ENCODE data around the gene ARHGAP32. TPM values are rescaled to one million over a fixed set of nuclear protein-coding genes. Genes with fewer than 3 reads are reported as not detected.
"Not testable (repeated sequence)": the region's sequence is repeated elsewhere in the genome, so short reads cannot be mapped to it uniquely, and the experiment has no call there.

Gene ARHGAP32
- total RNA-seq, 4 donors from 2014 or later = 10.0 to 53.7 (median 34.1) TPM

DNA sequence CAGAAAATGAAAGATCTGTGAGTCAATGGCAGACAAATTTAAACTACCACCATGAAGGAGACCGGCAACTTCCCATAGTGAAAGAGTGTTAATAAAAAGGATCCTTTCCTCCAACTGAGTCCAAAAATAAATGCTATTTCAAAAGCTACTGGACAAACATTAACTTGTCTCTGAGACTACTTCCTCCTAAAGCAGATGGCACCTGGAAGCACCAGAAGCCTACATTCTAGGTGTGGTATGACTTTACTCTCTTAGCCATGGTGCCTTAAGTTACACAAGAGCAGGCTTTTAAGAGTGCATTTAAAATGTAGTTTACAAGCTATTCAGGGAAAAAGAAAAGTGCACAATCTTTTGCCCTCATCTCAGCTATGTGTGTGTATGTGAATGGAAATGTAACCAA is 2.5 kb downstream of the ARHGAP32 start:
- H3K4me3 ChIP-seq = no peak overlapping the region
- DNase-seq = no peak

DNA sequence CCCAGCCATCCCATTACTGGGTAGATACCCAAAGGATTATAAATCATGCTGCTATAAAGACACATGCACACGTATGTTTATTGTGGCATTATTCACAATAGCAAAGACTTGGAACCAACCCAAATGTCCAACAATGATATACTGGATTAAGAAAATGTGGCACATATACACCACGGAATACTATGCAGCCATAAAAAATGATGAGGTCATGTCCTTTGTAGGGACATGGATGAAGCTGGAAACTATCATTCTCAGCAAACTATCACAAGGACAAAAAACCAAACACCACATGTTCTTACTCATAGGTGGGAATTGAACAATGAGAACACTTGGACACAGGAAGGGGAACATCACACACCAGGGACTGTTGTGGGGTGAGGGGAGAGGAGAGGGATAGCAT is 7.0 kb downstream of the ARHGAP32 start:
- intact Hi-C loops (cut with DNase I; ENCODE audit: low total_unique reads); H3K36me3 ChIP-seq; H3K9me3 ChIP-seq; H3K4me1 ChIP-seq; H3K27ac ChIP-seq; DNase-seq; H3K27me3 ChIP-seq; H3K4me3 ChIP-seq: not testable (repeated sequence)

More for the DNA sequence above, 2.5 kb downstream of the ARHGAP32 start:
- Histone ChIP-seq H3K27ac (no peak overlapping the region), H3K9me3 (peaks cover 0 to 4% of the 10 kb centered on the region in 2 donors), H3K27me3 (no peaks in the 10 kb centered on the region), H3K4me1 (no peaks in the 10 kb centered on the region), H3K36me3 (no peaks in the 10 kb centered on the region)
- intact Hi-C loops (cut with DNase I; ENCODE audit: low total_unique reads) = no loop called here
- TF ChIP-seq, protein P1, sequence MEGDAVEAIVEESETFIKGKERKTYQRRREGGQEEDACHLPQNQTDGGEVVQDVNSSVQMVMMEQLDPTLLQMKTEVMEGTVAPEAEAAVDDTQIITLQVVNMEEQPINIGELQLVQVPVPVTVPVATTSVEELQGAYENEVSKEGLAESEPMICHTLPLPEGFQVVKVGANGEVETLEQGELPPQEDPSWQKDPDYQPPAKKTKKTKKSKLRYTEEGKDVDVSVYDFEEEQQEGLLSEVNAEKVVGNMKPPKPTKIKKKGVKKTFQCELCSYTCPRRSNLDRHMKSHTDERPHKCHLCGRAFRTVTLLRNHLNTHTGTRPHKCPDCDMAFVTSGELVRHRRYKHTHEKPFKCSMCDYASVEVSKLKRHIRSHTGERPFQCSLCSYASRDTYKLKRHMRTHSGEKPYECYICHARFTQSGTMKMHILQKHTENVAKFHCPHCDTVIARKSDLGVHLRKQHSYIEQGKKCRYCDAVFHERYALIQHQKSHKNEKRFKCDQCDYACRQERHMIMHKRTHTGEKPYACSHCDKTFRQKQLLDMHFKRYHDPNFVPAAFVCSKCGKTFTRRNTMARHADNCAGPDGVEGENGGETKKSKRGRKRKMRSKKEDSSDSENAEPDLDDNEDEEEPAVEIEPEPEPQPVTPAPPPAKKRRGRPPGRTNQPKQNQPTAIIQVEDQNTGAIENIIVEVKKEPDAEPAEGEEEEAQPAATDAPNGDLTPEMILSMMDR (IDR thresholded peaks at IDR 0.05) = no peak
- TF ChIP-seq POLR2A (IDR thresholded peaks at IDR 0.05) = no peak

DNA sequence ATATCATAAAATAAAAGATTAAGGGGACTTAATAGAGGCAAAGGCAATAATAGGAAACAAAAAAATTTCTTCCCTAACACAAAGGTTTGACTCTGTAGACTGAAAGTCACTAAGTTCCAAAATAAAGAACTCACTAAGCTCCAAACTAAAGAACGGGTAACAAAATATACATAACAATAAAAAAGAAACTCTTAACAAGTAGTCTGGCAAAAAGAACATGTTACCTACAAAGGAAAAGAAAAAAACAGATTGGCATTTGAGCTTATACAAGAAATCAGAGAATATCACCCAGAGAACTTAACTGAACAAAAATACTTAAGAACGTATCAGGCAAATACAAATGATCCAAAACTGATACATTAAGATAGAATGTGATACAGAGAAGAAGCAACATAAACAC is 7.5 kb downstream of the ARHGAP32 start:
- no peaks in the 10 kb centered on the region for H3K4me1 ChIP-seq
- H3K9me3 ChIP-seq = peaks cover 0 to 4% of the 10 kb centered on the region in 2 donors
- H3K27me3 ChIP-seq = no peaks in the 10 kb centered on the region
- no peak for DNase-seq
- TF ChIP-seq POLR2A (IDR thresholded peaks at IDR 0.05) = no peak
- TF ChIP-seq, protein P1 (IDR thresholded peaks at IDR 0.05) = no peak
- intact Hi-C loops (cut with DNase I; ENCODE audit: low total_unique reads) = no loop called here
- H3K27ac ChIP-seq = no peak overlapping the region
- no peaks in the 10 kb centered on the region for H3K36me3 ChIP-seq
- no peak overlapping the region for H3K4me3 ChIP-seq

DNA sequence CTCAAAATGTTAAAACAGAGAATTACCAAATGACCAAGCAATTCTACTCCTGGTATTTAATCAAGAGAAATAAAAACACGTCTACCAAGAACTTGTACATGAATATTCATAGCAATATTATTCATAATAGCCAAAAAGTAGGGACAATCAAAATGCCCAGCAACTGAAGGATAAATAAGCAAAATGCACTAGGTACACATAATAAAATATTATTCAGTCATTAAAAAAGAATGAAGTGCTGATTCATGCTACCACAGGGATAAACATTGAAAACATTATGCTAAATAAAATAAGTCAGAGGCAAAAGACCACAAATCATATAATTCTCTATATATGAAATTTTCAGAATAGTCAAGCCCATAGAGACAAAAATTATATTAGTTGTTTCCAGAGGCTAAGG is 24.8 kb downstream of the ARHGAP32 start:
- intact Hi-C loops (cut with DNase I; ENCODE audit: low total_unique reads) = no loop called here
- DNase-seq = no peak
- no peaks in the 10 kb centered on the region for H3K4me1 ChIP-seq
- H3K27ac ChIP-seq = no peak overlapping the region
- no peak for TF ChIP-seq POLR2A (IDR thresholded peaks at IDR 0.05)
- TF ChIP-seq, protein P1 (IDR thresholded peaks at IDR 0.05) = no peak
- H3K36me3 ChIP-seq = no peaks in the 10 kb centered on the region
- H3K27me3 ChIP-seq = no peaks in the 10 kb centered on the region
- no peak overlapping the region for H3K4me3 ChIP-seq
- H3K9me3 ChIP-seq = no peaks in the 10 kb centered on the region

DNA sequence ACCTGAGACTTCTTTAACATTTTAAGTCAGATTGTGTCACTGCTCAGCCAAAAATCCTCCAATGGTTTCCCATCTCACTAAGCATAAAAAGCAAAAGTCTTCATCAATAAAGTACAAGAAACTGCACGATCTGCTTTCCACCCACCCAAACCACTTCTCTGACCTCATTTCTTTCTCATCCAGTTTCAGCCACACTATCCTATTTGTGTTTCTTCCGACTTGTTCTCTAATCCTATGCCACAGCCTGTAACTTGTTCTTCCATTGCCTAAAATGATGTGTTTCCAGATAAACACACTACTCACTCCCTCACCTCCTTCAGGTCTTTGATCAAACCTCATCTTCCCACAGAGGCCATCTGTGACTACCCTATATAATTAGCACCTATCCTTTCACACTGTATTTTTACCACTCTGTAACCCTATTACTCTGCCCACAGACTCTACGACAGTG is 28.4 kb downstream of the ARHGAP32 start:
- H3K27me3 ChIP-seq = no peaks in the 10 kb centered on the region
- H3K4me1 ChIP-seq = no peaks in the 10 kb centered on the region
- no peak for DNase-seq
- no peak overlapping the region for H3K4me3 ChIP-seq
- H3K9me3 ChIP-seq = no peaks in the 10 kb centered on the region
- no peaks in the 10 kb centered on the region for H3K36me3 ChIP-seq
- TF ChIP-seq POLR2A (IDR thresholded peaks at IDR 0.05) = no peak
- TF ChIP-seq, protein P1 (IDR thresholded peaks at IDR 0.05) = no peak
- intact Hi-C loops (cut with DNase I; ENCODE audit: low total_unique reads) = no loop called here
- H3K27ac ChIP-seq = no peak overlapping the region

DNA sequence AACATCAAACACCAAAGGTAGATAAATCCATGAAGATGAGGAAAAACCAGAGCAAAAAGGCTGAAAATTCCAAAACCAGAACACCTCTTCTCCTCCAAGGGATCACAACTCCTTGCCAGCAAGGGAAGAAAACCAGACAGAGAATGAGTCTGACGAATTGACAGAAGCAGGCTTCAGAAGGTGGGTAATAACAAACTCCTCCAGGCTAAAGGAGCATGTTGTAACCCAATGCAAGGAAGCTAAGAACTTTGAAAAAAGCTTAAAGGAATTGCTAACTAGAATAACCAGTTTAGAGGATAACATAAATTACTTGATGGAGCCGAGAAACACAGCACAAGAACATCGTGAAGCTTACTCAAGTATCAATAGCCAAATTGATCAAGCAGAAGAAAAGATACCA is 35.0 kb downstream of the ARHGAP32 start:
- H3K4me1 ChIP-seq; intact Hi-C loops (cut with DNase I; ENCODE audit: low total_unique reads); H3K4me3 ChIP-seq; H3K27ac ChIP-seq; H3K9me3 ChIP-seq; H3K27me3 ChIP-seq; H3K36me3 ChIP-seq; DNase-seq: not testable (repeated sequence)
